Osteoblast (primary cell): ENCODE measurements around the gene KRT81. TPM values are rescaled to one million over a fixed set of nuclear protein-coding genes. Genes with fewer than 3 reads are reported as not detected.
A peak's percentile ranks its signal among the peaks of the same experiment; 100 is the strongest.

ENCODE experiments used
- DNase-seq: peaks from one replicate; pipeline ENCODE4 v3.0.0; 2011; ENCODE audit warnings: low spot score, mixed read lengths; ENCODE audit not compliant: insufficient read length; ENCODE audit errors: missing footprints
- H2AFZ ChIP-seq: 2 replicates; pipeline ENCODE4 v1.6.0; 2011; ENCODE audit warnings: mild to moderate bottlenecking, low read length
- H3K27ac ChIP-seq: 2 replicates; pipeline ENCODE4 v1.5.1; 2011; ENCODE audit warnings: mild to moderate bottlenecking, low read depth, low read length, moderate library complexity
- H3K27me3 ChIP-seq: 2 replicates; pipeline ENCODE4 v1.6.0; 2012; ENCODE audit warnings: mild to moderate bottlenecking, control low read depth, inconsistent platforms, low read length, moderate library complexity; ENCODE audit not compliant: insufficient read depth
- H3K36me3 ChIP-seq: 2 replicates; pipeline ENCODE4 v1.5.1; 2011; ENCODE audit warnings: mild to moderate bottlenecking, low read length, control low read depth, moderate library complexity; ENCODE audit not compliant: insufficient read depth
- H3K4me1 ChIP-seq: 2 replicates; pipeline ENCODE4 v1.5.1; 2011; ENCODE audit warnings: mild to moderate bottlenecking, low read length, control low read depth, moderate library complexity; ENCODE audit not compliant: insufficient read depth
- H3K4me2 ChIP-seq: 2 replicates; pipeline ENCODE4 v1.6.0; 2011; ENCODE audit warnings: mild to moderate bottlenecking, low read length; ENCODE audit not compliant: insufficient read depth
- H3K4me3 ChIP-seq: fragments of 200-600 bp; sonication (generic); 3 replicates; pipeline ENCODE4 v1.5.1; 2012; ENCODE audit warnings: mild to moderate bottlenecking, low read length, inconsistent platforms; ENCODE audit not compliant: insufficient read depth
- H3K79me2 ChIP-seq: 2 replicates; pipeline ENCODE4 v1.6.0; 2012; ENCODE audit warnings: mild to moderate bottlenecking, low read length, control low read depth, inconsistent platforms; ENCODE audit not compliant: insufficient read depth
- H3K9me3 ChIP-seq: 2 replicates; pipeline ENCODE4 v1.5.1; 2011; ENCODE audit warnings: low read depth, low read length, control low read depth
- H4K20me1 ChIP-seq: 2 replicates; pipeline ENCODE4 v1.6.0; 2012; ENCODE audit warnings: mild to moderate bottlenecking, low read length, control low read depth; ENCODE audit not compliant: insufficient read depth
- CTCF ChIP-seq: IDR thresholded peaks from 2 replicates; pipeline ENCODE4 v1.5.1; 2011; ENCODE audit warnings: mild to moderate bottlenecking, low read depth, low read length, moderate library complexity; ENCODE audit errors: extremely low read depth
- total RNA-seq: library from RNA; depleted of rRNA; stranded (reverse); fragments of >200 nt; gene quantifications from 2 replicates; pipeline ENCODE4 v1.2.3, GENCODE V29; 2012

Gene KRT81
- total RNA-seq, 1 donor: not detected

- Histone ChIP-seq H3K36me3 (no peaks in the 10 kb centered on the region), H3K27me3 (no peaks in the 10 kb centered on the region), H3K4me1 (peaks cover 28% of the 10 kb centered on the region), H3K9me3 (no peaks in the 10 kb centered on the region), H3K4me2 (peak overlapping the region; percentile 34), H2AFZ (no peak overlapping the region), H3K27ac (no peak overlapping the region), H4K20me1 (no peaks in the 10 kb centered on the region), H3K79me2 (no peaks in the 10 kb centered on the region), H3K4me3 (no peak overlapping the region)
- peak; percentile 76 for DNase-seq
- TF ChIP-seq CTCF: no peak
These were observed 41.8 kb downstream of the KRT81 start for GRCh38 chr12:52249511-52250047.

GRCh38 chr12:52248541-52249461 is 42.5 kb downstream of the KRT81 start:
- no peak for TF ChIP-seq CTCF
- no peaks in the 10 kb centered on the region for H3K9me3 ChIP-seq
- peak overlapping the region; percentile 28 for H2AFZ ChIP-seq
- peaks cover 36% of the 10 kb centered on the region for H3K4me1 ChIP-seq
- no peaks in the 10 kb centered on the region for H3K36me3 ChIP-seq
- H3K27me3 ChIP-seq: no peaks in the 10 kb centered on the region
- H3K4me3 ChIP-seq: no peak overlapping the region
- no peak overlapping the region for H3K27ac ChIP-seq
- H3K4me2 ChIP-seq: peak overlapping the region; percentile 34
- H4K20me1 ChIP-seq: no peaks in the 10 kb centered on the region
- no peaks in the 10 kb centered on the region for H3K79me2 ChIP-seq
- DNase-seq: peak; percentile 94

- Histone ChIP-seq H3K4me2 (no peak overlapping the region), H3K4me1 (peaks cover 44% of the 10 kb centered on the region)
- TF ChIP-seq CTCF: no peak
These were observed 43.5 kb downstream of the KRT81 start for GRCh38 chr12:52247622-52248540.

More at GRCh38 chr12:52247622-52248540, 43.5 kb downstream of the KRT81 start:
- Histone ChIP-seq H3K27ac (no peak overlapping the region), H2AFZ (no peak overlapping the region), H3K27me3 (no peaks in the 10 kb centered on the region), H3K4me3 (no peak overlapping the region), H3K79me2 (no peaks in the 10 kb centered on the region), H3K36me3 (no peaks in the 10 kb centered on the region), H4K20me1 (no peaks in the 10 kb centered on the region), H3K9me3 (no peaks in the 10 kb centered on the region)
- DNase-seq: peak; percentile 65
